Activated CD8-positive, alpha-beta memory T cell treated with anti-CD3 and anti-CD28 coated beads, Interleukin-2, amount 50 U/mL, for 24 hours (primary cell): Measurements from ENCODE around the gene MEFV.
"Not testable (repeated sequence)": the region's sequence is repeated elsewhere in the genome, so short reads cannot be mapped to it uniquely, and the experiment has no call there.

Source experiments
- DNase-seq: peaks from one replicate; pipeline ENCODE4 v3.0.0-alpha.2; 2020; ENCODE audit errors: extremely low read depth

The MEFV gene

DNA sequence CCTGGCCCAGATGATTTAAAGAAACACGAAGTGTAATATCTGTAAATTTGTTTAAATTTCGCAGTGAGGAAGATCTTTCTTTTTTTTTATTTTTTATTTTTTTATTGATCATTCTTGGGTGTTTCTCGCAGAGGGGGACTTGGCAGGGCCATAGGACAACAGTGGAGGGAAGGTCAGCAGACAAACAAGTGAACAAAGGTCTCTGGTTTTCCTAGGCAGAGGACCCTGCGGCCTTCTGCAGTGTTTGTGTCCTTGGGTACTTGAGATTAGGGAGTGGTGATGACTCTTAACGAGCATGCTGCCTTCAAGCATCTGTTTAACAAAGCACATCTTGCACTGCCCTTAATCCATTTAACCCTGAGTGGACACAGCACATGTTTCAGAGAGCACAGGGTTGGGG, 14.3 kb upstream of the MEFV start:
- not testable (repeated sequence) for DNase-seq

DNA sequence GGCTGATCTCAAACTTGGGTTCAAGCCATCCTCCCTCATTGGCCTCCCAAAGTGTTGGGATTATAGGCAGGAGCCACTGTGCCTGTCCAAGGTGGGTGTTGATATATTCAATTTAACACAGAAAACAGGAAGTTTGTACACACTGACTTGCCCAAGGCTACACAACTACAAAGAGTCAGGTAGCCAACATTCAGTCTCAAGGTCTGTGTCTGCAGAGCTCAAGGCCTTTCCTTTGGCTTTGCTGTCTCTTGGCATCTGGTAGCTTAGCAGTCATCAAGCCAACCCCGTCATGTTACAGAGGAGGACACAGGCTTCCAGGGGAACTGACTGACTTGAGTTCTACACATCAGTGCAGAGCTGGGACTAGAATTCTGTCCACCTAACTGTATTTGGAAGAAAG, 11.9 kb upstream of the MEFV start:
- no peak for DNase-seq

DNA sequence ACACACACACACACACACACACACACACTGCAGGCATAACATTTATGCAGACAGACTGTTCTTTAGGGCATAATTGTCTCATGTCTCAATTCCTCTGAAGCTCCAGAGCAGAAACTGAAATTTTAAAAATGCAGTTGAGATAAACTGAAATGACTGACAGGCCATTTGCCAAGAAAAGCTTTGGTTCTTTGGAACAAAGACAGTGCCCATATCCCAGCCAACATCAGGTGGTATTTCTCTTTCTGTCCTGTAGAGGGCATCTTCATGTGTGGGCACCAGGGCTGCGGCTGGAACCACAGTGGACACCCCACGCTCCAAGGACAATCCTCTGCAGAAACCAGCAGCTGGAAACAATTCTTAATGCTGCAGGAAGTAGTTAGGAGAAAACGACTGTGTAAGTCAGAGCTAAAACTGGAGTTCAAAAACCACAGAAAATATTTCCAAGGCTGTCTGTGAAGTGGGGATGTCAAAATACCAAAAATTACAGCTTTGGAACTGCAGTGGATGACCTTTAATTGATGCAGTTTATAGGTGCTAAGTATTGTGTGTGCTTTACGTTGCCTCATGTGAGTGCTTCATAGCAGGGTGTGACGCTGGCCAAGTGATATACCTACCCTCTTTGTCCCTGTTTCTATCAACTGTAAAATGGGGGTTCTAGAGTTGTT, 10.6 kb upstream of the MEFV start:
- no peak for DNase-seq

DNA sequence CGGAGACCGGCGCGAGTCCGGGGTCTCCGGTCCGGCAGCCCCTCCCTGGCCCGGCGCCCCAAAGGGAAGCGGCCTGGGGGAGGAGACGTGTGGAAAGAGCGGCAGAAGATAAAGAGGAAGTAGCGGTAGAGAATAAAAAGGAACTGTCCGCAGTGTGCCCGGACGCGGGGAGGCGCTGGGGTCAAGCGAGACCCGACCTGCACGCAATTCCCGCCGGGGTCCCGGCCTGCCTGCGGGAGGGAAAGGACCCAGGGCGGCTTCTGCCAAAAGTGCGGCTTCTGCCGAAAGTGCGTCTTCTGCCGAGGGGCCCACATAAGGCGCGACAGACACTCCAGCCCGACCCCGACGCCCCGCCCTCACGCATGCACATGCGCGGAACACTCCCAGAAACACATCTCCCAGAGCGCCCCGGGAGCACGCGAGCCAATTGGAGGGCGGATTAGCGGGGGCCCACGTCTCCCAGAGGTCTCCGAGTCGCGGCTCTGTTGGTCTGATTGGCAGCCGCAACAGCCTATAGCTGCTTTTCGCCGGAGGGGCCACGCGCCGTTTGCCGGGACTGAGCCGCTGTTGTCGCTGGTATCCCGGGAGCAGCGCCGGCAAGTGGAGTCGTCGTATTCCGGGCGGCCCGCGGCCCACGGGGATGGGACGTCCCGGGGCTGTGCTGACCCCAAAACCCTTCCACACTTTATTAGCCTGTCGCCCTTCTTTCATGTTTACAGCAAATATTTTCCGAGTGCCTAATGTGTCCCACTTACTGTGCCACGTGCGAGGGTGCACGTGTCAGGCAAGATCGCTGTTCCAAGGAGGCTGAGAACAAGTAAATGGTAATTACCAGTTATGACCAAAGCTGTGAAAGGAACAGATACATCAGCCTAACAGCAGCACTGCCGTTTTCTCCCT, 8.0 kb upstream of the MEFV start:
- peak; percentile 97 for DNase-seq

DNA sequence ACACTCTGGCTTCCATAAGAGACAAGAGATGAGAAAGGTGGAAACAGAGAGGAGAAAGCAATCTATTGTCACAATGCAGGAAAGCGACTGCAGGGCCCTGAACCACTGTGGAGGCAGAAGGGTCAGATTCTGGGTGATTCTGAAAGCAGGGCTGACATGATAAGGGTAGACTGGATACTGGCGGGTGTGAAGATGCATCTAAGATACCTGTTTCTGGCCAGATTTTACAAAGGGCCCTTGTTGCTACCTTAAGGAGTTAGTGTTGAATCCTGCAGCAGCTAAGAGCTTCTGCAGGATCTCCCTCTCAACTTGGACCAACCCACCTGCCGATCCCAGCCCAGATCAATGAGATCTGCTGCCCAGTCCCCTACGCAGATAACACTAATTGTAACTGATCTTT, 6.1 kb upstream of the MEFV start:
- DNase-seq, result no peak

DNA sequence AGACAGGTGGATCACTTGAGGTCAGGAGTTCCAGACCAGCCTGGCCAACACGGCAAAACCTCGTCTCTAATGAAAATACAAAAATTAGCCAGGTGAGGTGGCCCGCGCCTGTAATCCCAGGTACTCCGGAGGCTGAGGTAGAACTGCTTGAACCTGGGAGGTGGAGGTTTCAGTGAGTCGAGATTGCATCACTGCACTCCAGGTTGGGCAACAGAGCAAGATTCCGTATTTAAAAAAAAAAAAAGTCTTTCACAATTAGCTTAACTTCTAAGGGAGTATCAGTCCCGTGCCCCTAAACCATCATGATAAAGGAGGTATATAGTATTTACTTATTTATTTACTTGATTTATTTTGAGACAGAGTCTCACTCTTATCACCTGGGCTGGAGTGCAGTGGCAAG, 3.4 kb upstream of the MEFV start:
- DNase-seq, result no peak

DNA sequence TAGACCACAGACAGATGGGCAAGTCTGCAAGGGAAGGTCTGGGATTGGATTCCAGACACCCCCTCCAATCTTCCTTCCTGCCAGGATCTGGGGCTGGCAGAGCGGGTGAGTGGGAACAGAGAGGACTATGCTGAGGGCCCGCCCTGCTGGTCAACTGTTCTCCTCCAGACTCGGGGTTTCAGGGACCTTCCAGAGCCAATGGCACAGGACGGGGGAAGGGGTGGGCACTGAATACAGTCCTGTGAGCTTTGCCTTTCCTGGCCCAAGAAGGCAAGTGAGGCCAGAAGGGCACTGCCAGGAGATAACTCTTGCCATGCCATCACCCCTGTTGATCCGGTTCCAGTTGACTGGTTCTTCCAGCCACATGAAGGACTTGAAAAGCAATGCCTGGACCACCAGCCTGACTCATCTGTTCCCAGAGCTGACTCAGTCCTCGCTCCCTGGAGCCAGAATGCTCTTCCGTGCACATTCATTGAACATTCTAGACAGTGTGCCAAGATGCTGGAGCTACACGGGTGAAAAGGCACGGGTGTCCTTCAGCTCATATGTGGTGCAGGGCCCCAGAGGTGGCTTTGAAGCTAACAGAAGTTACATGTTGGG, 533 bp upstream of the MEFV start:
- no peak for DNase-seq

DNA sequence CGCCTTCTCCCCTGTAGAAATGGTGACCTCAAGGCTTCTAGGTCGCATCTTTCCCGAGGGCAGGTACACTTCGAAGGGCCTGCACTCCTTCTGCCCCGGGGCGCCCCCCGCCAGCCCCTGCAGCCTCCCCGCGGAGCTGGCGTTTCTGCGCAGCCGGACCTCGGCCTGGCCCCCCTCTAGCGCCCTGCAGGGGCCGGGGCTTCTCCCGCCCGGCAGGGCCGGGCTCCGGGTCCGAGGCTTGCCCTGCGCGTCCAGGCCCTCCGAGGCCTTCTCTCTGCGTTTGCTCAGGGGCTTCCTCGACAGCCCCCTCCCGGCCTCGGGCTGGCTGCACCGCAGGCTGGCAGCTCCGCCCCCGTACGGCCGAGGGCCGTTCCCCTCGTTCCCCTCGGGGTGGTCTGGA, 2.1 kb downstream of the MEFV start:
- no peak for DNase-seq

DNA sequence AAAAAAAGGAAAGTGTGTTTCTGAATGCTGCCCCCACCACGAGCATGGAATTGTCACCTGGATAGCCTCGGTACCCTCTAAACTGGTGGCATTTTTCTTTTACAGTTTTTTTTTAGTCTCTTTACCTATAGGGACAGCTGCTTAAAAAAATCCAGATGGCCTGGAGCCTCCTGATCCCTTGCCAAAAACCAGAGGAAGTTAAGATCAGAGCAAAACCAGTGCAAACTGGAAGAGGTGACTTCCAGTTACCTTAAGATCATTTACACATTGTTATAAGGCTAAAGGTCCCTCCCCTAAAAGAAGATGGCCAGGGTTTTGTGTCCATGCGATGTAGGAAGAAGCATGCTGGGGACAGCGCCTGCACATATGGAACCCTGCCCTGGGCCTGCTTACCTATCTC, 3.5 kb downstream of the MEFV start:
- no peak for DNase-seq

DNA sequence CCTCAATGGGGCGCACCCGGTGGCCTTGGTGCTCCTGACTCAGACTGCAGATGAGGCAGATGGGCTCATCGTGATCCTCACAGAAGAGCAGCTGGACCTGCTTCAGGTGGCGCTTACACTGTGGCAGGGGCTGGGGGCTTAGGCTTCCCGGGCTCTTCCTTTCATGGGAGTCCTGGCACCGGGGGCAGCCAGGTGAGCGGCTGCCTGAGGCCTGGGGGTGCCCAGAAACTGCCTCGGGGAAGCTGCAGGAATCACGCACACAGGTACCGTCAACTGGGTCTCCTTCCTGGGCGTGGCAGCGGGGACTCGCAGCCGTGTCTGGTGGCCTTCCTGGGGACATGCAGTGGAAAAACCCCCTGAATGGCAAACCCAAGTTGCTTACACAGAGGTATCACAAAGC, 7.0 kb downstream of the MEFV start:
- DNase-seq, result no peak

DNA sequence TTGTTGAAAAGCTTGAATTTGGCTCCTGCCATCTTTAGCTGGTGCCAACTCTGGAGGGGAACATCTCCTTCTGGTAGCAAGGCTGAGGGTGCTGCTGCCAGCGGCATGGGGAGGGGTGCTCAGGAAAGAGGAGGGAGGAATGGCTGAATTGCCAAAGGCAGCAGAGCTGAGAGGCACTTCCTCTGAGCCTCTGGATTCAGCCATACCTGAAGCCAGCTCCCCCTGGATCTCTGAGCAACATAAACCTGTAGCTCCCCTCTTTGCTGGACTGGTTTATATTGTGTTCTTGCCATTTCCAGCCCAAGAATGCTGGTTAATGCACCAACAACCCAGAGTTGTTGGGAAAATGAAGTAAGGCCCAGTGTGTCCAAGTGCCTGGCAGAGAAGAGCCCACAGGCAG, 7.4 kb downstream of the MEFV start:
- DNase-seq, result no peak

DNA sequence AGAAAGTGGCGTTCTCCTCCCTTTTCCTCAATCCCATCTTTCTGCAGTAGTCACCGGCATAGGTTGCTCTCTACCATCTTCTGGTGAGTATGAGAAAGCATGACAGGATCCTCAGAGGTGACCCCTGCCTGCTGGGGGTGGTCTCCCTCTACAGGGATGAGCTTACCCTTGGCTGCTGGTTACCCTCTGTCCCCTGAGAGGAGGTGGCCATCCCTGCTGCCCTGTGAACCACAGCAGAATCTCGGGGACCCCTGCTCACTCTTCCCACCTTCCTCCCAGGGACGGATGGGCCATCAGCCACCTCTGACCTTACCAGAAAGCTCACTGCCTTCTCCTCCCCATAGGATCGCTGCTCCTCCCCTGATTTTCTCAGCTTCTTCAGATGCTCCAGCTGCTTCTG, 7.8 kb downstream of the MEFV start:
- no peak for DNase-seq

DNA sequence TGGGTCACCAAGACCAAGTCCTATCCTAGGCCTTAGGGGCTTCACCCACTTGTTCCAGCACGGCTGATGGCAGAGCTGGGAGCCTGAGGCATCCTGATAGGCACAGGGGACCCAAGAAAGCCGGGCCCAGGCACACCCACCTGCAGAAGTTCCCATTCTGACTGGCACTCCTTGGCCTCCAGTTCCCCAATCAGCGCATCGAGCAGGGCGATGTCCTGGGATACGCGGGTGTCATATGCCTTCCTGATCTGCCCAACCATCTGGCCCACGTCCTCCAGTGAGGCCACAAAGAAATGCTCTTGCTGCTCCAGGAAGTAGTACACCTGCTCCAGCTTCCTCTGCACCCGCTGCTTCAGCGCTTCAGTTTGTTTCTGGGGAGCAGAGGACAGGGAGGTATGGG, 9.6 kb downstream of the MEFV start:
- DNase-seq, result no peak

DNA sequence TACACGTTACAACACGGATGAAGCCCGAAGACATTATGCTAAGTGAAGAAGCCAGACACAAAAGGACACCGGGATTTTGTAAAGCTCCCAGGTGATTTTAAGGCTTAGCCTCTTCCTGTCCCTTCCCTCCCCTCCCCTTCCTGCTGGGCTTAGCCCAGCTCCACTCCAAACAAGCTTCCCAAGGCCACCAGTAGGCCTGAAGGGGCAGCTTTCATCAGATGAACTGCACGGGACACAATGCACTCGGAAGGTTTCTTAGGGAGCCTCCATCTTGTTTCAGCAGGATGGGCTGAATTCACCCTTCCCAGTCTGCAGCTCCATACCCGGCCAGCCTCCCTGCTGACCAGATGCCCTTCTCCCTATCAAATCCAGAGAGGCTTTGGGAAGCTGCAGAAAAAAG, 10.4 kb downstream of the MEFV start:
- DNase-seq, result no peak

DNA sequence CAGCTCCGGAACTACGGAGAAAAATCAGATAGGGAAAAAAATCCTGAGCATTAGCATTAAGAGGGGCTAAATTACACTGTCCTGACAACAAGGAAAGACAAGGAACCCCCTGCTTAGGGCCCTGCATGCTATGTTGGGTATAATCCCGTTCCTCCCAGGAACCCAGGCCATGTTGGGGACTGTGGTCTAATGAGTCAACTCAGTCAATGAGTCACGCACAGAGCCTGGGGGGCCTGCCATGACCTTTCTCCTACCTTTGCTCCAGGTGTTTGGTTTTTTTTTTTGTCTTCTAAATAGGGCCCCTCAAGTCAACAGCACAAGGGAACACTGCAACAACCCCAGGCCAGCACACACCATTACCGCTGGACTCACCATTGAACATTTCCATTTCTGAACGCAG, 12.6 kb downstream of the MEFV start:
- no peak for DNase-seq

DNA sequence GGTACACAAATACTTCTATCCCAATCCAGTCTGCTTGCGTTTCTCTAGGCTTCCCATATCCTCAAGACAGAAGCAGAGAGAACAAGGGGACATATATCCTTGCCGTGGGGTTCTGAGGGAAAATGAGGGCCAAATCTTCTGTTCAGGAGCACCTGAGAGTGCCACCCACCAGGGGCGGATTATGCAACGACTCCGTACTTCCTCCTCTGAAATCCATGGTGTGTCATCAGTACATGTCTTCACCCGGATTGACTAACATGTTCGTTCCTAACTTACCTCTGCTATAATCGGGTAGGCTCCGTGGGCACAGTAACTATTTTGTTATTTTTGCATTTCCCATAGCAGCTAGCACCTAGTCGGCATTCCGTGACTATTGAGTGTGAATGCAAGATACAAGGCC, 13.7 kb downstream of the MEFV start:
- no peak for DNase-seq

DNA sequence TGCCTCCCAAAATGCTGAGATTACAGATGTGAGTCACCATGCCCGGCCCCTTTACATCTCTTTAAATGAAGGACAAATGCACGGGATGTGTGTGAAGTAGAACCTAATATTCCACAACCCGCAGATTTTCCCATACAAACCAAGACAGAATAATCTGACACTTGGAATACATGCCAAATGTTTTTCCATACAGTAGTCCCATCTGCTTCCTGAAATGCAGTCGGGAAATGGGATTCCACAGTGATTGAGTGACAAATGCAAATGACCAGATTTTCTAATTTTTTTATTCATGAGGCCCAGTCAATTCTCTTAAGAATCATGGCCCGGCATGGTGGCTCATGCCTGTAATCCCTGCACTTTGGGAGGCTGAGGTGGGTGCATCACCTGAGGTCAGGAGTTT, 14.7 kb downstream of the MEFV start:
- no peak for DNase-seq

DNA sequence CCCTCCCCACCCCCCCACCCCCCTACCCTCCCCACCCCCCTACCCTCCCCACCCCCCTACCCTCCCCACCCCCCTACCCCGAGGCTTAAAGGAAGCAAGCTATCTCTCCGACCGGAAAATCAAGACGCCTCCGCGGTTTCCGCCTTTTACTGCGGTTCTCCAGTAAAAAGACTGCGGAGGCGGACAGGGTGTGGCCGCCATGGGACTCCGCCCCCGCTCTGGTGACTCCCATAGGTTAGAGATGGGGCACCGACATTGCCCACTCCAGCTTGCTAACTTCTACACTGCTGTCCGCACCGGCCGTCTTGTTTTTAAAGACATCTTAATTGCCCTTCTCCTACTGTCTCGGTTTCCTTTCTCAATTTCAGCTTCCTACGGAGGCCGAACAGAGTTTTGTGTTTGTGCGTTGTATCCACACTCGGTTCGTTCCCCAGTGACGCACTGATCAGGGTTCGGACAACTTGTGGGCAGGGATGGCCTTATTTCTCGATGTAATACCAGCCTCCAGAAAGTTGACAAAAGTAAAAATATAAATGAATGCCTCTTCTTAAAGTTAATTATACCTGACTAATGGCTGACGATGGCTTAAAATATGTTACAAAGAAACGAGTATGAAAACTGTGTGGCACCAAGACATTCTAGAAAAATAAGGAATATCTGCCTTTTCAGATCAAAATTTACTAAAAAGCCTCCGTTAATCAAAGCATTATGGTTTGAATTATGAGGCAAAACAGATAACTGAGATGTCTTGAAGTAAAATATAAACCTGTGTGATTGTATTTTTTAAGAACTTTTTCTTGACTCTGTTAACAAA, 20.4 kb downstream of the MEFV start:
- no peak for DNase-seq

DNA sequence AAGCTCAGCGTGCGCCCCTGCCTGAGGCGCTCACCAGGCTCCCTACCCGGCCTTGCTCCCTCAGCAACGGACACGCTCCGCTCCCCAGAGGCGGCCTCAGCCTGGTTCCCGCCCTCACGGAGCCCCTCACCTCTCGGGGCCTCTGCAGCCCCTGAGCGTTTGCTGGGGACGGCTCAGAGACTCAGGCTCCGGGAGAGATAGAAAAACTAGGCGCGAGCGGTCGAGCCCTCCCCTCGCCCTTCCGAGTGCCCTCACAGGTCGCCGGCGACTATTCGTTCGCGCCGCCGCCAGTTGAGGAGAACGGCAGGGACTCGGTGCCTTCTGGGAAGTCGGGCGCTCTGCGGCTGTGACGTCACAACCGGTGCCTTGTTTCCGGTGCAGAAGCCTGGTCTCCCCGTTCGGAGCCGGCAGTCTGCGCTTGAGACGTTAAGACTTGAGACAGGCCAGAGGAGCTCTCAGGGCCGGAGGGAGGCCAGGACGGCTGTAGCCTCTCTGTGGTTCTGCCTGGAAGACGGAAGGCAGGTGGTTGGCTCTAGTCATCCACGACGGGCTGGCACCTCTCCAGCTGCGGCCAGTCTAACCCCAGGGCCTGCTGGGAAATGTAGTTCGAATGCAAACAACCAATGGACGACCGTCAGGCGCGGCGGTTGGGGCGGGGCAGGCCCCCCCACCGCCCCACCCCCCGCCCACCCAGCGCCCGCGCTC, 21.4 kb downstream of the MEFV start, which contains the start of gene ZNF200:
TSS of gene ZNF200 (minus strand) at position 302 of the 705 bp plus-strand sequence. CDS start 1,403 bp downstream, outside the sequence.
- DNase-seq, result peak; percentile 87

DNA sequence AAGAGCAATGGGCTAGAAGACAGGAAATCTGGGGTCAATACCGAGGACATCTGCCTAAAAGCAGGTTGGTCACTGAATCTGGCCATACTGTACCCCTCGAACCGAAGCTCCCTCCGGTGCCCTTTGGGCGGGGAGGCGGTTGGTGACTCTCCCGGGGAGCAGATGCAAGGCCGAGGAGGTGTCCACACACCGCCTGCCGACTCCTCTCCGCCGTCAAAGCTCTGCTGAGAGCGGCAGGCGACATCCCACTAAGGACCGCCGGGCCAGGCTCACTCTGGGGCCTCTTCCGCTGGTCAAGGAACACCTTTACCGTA, 21.9 kb downstream of the MEFV start:
- no peak for DNase-seq

DNA sequence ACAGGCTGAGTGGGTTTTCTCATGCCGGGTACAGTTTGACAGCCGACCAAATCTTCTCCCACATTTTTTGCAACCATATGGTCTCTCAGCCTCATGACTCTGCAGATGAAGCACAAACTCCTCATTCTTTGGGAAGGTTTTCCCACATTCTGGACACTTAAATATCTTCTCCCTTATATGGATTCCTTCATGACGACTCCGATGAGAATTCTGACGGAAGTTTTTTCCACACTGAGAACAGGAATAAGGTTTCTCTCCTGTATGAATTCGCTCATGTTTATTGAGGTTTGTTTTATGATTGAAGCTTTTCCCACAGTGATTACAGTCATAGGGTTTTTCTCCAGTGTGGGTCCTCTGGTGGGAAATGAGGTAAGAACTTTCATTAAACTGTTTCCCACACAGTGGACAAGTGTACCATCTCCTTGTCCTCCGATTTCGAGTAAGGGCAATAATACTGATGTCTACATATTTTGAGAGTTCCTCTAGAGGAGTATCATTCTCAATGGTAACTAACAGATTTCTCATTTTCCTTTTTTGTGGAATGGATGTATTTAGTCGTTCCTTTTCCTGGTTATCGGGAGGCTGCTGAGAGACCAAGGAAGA, 32.4 kb downstream of the MEFV start:
- no peak for DNase-seq
